Stimulated activated CD4-positive, alpha-beta T cell treated with anti-CD3 and anti-CD28 coated beads, Interleukin-12 subunit alpha, Interleukin-12 subunit beta, amount 100 ng/mL, for 24 hours (primary cell): ENCODE data around the gene TLCD1.

Experiments used
- DNase-seq, 2 experiments: peaks; one replicate each; pipeline ENCODE4 v3.0.0-alpha.2; 2020; ENCODE audit warnings: low read depth in 2 of 2

TLCD1 gene

GRCh38 chr17:28726226-28726626, at the start of gene TLCD1:
Gene TLCD1 (minus strand): TSS chr17:28726233. CDS start chr17:28726097, 136 bp downstream.
- peak; percentile 60 to 76 for DNase-seq

GRCh38 chr17:28774206-28774605, 48.2 kb upstream of the TLCD1 start:
- no peak for DNase-seq

DNA sequence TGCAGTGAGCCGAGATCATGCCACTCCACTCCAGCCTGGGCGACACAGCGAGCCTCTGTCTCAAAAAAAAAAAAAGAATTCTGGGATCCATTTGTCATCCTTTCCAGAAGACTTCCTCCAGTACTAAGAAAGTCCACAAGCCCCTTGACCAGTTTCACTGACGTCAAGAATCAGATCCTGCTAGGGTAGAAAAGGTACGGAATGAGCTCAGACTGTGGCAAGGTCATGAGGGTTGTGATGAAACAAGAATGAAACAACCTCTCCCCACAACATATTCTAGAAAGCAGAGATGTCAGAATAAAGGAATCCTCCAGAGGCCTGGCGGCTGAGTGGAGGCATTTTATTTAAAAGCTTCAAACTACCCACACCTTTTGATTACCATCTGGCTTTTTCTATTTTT, 47.7 kb upstream of the TLCD1 start:
- no peak for DNase-seq

- no peak for DNase-seq
These were observed 39.0 kb upstream of the TLCD1 start for GRCh38 chr17:28765038-28765437.

DNA sequence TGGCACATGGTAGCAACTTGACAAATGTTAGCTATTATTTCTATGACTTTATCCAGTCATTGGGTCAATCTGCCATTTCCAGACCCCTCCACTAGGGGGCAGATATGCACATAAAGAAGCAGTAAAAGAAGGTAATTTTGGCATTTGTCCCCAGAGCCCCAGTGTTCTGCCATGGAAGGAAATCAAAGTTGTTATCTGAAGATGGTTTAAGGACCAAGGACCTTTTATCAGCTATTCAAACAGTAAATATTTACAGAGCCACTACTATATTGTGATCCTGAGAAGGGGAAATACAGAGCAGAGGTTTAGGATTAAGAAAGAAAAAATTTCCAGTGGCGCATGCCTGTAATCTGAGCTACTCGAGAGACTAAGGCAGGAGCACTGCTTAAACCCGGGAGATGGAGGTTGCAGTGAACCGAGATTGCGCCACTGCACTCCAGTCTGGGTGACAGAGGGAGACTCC, 37.8 kb upstream of the TLCD1 start:
- peak; percentile 45 to 81 for DNase-seq

- DNase-seq = no peak
These were observed 37.2 kb upstream of the TLCD1 start for GRCh38 chr17:28763137-28763799.

- no peak for DNase-seq
These were observed 34.8 kb upstream of the TLCD1 start for GRCh38 chr17:28760601-28761562.

DNA sequence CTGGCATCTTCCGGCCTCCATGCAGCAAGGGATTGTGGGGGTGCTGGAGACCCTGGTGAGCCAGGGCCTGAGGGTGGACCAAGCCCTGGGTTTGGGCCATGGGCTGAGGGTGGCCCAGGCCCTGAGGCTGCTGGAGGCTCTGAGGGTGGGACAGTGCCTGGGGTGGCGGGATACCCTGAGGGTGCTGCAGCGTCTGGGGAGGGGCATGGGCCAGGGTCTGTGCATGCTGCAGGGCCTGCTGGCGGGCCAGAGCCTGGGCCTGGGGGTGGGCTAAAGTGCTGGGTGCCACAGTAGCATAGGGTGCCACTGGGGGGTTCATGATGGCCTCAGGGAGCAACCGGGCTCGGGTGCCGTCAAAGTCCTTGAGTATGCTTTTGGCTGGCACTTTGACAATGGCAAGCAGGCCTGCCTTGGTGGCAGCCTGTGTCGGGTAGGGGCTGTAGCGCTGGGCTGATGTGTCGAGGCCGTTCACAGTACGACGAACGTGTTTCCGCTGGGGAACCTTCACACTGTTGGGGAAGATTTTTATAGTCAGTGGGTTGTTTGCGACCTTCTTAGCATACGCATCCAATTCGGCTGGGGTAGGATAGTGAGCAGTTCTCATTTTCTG, 33.3 kb upstream of the TLCD1 start:
- no peak for DNase-seq

DNA sequence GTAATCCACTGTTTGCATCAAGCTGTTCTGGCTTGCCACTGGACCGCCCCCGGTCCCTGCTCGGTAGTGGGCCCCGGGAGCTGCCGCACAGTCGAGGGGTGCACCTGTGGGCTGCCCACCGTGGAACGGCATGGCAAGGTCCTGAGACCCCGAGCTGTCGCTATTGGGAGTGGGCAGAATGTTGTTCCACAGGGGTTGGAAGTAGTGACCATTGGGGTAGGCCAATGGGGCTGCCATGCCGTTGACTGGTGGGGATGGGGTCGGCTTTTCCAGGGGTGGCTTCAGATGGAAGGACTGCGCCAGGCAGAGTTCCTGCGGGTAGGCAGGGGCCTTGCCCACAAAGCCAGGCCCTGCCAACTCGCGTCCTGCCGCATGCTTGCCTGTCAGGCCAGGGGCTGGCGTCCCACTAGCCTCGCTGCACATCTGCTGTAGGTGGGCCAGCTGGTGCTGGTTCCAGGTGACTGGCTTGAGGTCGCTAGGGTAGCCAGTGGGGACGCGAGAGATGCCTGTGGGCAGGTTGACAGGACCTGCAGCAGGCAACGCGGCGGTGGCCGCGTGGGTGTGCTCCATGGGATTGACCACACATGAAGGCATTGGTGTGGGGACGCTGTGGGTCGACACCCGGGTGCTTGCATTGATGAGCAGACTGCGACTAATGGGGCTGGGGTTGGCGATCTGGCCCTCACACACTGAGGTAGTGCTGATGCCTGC, 32.5 kb upstream of the TLCD1 start:
- no peak for DNase-seq

- DNase-seq = no peak
These were observed 30.2 kb upstream of the TLCD1 start for GRCh38 chr17:28756049-28756804.

DNA sequence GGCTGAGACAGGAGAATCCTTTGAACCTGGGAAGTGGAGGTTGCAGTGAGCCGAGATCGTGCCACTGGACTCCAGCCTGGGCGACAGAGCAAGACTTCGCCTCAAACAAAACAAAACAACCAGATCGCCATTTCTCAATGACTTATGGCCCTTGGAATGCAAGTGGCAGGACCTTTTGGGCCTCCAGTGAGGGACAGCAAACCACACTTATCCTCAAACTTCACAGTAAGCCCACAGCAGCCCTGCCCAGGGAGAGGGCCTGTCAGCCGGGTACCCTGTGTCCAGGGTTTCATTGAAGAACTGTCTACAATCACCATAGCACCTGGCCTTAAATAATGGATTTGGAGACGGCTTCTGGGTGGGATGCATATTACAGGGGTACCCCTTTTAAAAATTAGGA, 29.5 kb upstream of the TLCD1 start:
- DNase-seq = no peak

GRCh38 chr17:28751600-28752366, 25.8 kb upstream of the TLCD1 start:
- DNase-seq = no peak

- peak; percentile 76 to 89 for DNase-seq
These were observed 24.4 kb upstream of the TLCD1 start for GRCh38 chr17:28750178-28751047.

DNA sequence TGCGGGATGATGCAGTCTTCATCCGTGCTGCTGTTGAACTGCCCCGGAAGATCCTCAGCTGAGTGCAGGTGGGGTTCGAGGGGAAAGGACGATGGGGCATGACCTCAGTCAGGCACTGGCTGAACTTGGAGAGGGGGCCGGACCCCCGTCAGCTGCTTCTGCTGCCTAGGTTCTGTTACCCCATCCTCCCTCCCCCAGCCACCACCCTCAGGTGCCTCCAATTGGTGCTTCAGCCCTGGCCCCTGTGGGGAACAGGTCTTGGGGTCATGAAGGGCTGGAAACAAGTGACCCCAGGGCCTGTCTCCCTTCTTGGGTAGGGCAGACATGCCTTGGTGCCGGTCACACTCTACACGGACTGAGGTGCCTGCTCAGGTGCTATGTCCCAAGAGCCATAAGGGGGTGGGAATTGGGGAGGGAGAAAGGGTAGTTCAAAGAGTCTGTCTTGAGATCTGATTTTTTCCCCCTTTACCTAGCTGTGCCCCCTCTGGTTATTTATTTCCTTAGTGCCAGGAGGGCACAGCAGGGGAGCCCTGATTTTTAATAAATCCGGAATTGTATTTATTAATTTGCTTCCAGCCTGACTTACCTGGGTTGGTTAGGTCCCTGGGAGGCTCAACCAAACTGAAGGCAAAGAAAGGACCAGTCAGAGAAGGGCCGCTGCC, 23.6 kb upstream of the TLCD1 start:
- DNase-seq = no peak

DNA sequence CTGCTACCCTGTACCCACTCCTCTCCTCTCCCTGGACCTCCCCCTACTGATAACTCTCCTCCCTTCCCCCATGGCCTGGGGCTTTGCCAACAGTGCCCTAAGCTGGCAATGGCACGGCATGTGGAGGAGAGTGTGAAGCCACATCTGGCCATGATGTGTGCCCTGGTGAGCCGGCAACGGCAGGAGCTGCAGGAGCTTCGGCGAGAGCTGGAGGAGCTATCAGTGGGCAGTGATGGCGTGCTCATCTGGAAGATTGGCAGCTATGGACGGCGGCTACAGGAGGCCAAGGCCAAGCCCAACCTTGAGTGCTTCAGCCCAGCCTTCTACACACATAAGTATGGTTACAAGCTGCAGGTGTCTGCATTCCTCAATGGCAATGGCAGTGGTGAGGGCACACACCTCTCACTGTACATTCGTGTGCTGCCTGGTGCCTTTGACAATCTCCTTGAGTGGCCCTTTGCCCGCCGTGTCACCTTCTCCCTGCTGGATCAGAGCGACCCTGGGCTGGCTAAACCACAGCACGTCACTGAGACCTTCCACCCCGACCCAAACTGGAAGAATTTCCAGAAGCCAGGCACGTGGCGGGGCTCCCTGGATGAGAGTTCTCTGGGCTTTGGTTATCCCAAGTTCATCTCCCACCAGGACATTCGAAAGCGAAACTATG, 23.0 kb upstream of the TLCD1 start:
- no peak for DNase-seq

- DNase-seq = no peak
These were observed 22.0 kb upstream of the TLCD1 start for GRCh38 chr17:28747801-28748750.
